Fibroblast of skin of left quadriceps (primary cell): Measurements from ENCODE around the gene CISH.

Experiments used
- DNase-seq, 2 experiments: peaks; one replicate each; pipeline ENCODE4 v3.0.0-alpha.2; 2013; ENCODE audit warnings: low read depth in 2 of 2

CISH gene

GRCh38 chr3:50599115-50599715, 12.4 kb downstream of the CISH start:
- DNase-seq: no peak

- no peak for DNase-seq
Measured at GRCh38 chr3:50594253-50594785, 17.3 kb downstream of the CISH start.

- no peak for DNase-seq
Measured at GRCh38 chr3:50592568-50592967, 19.0 kb downstream of the CISH start.

- no peak for DNase-seq
Measured at GRCh38 chr3:50591196-50591741, 20.3 kb downstream of the CISH start.

- no peak for DNase-seq
Measured at GRCh38 chr3:50588759-50589433, 22.7 kb downstream of the CISH start.

GRCh38 chr3:50587806-50588758, 23.5 kb downstream of the CISH start:
- no peak for DNase-seq

- DNase-seq: no peak
Measured at GRCh38 chr3:50587373-50587772, 24.2 kb downstream of the CISH start.

GRCh38 chr3:50586763-50587070, 24.9 kb downstream of the CISH start:
- DNase-seq: no peak

- no peak for DNase-seq
Measured at GRCh38 chr3:50585919-50586762, 25.4 kb downstream of the CISH start.

GRCh38 chr3:50584391-50584790, 27.2 kb downstream of the CISH start:
- no peak for DNase-seq

GRCh38 chr3:50583897-50584296, 27.7 kb downstream of the CISH start:
- no peak for DNase-seq

GRCh38 chr3:50582083-50582482, 29.5 kb downstream of the CISH start:
- DNase-seq: no peak

GRCh38 chr3:50581459-50581842, 30.1 kb downstream of the CISH start:
- no peak for DNase-seq

- DNase-seq: no peak
Measured at GRCh38 chr3:50580683-50581458, 30.7 kb downstream of the CISH start.

- no peak for DNase-seq
Measured at GRCh38 chr3:50577348-50577747, 34.2 kb downstream of the CISH start.

- DNase-seq: no peak
Measured at GRCh38 chr3:50575372-50575771, 36.2 kb downstream of the CISH start.

- no peak for DNase-seq
Measured at GRCh38 chr3:50574444-50574831, 37.1 kb downstream of the CISH start.

GRCh38 chr3:50573566-50574443, 37.8 kb downstream of the CISH start:
- DNase-seq: no peak

GRCh38 chr3:50572801-50573371, 38.7 kb downstream of the CISH start:
- no peak for DNase-seq
